Osteocyte (in vitro differentiated cells): ENCODE results near the gene HGF. TPM values are rescaled to one million over a fixed set of nuclear protein-coding genes. Genes with fewer than 3 reads are reported as not detected.
A peak's percentile ranks its signal among the peaks of the same experiment; 100 is the strongest.

Experiments
- DNase-seq: peaks from one replicate; pipeline ENCODE4 v3.0.0; 2021; ENCODE audit warnings: mixed read lengths; ENCODE audit not compliant: unreplicated experiment; ENCODE audit errors: extremely low spot score
- H3K27ac Mint-ChIP-seq: one replicate; pipeline ENCODE4 v1.8.0; 2021; ENCODE audit warnings: mild to moderate bottlenecking, mixed read lengths; ENCODE audit not compliant: unreplicated experiment
- H3K27me3 Mint-ChIP-seq: one replicate; pipeline ENCODE4 v1.8.0; 2021; ENCODE audit warnings: mixed read lengths; ENCODE audit not compliant: unreplicated experiment
- H3K36me3 Mint-ChIP-seq: one replicate; pipeline ENCODE4 v1.8.0; 2021; ENCODE audit warnings: mixed read lengths; ENCODE audit not compliant: unreplicated experiment
- H3K4me1 Mint-ChIP-seq: one replicate; pipeline ENCODE4 v1.8.0; 2021; ENCODE audit warnings: mixed read lengths; ENCODE audit not compliant: unreplicated experiment
- H3K4me3 Mint-ChIP-seq: one replicate; pipeline ENCODE4 v1.8.0; 2021; ENCODE audit warnings: mild to moderate bottlenecking, moderate library complexity, mixed read lengths; ENCODE audit not compliant: unreplicated experiment
- H3K9me3 Mint-ChIP-seq: one replicate; pipeline ENCODE4 v1.8.0; 2021; ENCODE audit warnings: mixed read lengths; ENCODE audit not compliant: unreplicated experiment
- CTCF ChIP-seq: fragments of 200-600 bp; sonication (generic); IDR thresholded peaks from 2 replicates; pipeline ENCODE4 v1.5.0; 2021; ENCODE audit warnings: antibody characterized with exemption, mild to moderate bottlenecking, moderate library complexity
- total RNA-seq: library from RNA; stranded (reverse); gene quantifications from 2 replicates; pipeline ENCODE4 v1.2.1, GENCODE V29; 2021

HGF gene
- total RNA-seq, 1 donor from 2014 or later: 16.0 TPM

- H3K27ac Mint-ChIP-seq: peak overlapping the region; percentile 96
Measured at GRCh38 chr7:81690688-81691087, 79.2 kb downstream of the HGF start.

GRCh38 chr7:81690251-81690650 is 79.6 kb downstream of the HGF start:
- H3K27me3 Mint-ChIP-seq: no peaks in the 10 kb centered on the region
- no peaks in the 10 kb centered on the region for H3K9me3 Mint-ChIP-seq
- peak overlapping the region; percentile 96 for H3K27ac Mint-ChIP-seq
- DNase-seq: no peak
- peak overlapping the region; percentile 77 for H3K4me3 Mint-ChIP-seq
- H3K4me1 Mint-ChIP-seq: peaks cover 86% of the 10 kb centered on the region
- TF ChIP-seq CTCF: no peak
- H3K36me3 Mint-ChIP-seq: no peaks in the 10 kb centered on the region

More at GRCh38 chr7:81690688-81691087, 79.2 kb downstream of the HGF start:
- DNase-seq: no peak
- no peaks in the 10 kb centered on the region for H3K9me3 Mint-ChIP-seq
- H3K36me3 Mint-ChIP-seq: no peaks in the 10 kb centered on the region
- no peak for TF ChIP-seq CTCF
- peak overlapping the region; percentile 77 for H3K4me3 Mint-ChIP-seq
- H3K27me3 Mint-ChIP-seq: no peaks in the 10 kb centered on the region
- peaks cover 84% of the 10 kb centered on the region for H3K4me1 Mint-ChIP-seq

GRCh38 chr7:81688622-81689411 is 81.0 kb downstream of the HGF start:
- peaks cover 85% of the 10 kb centered on the region for H3K4me1 Mint-ChIP-seq

GRCh38 chr7:81687062-81687461 is 82.8 kb downstream of the HGF start:
- no peak for DNase-seq
- Mint-ChIP-seq H3K27me3 (no peaks in the 10 kb centered on the region), H3K9me3 (no peaks in the 10 kb centered on the region), H3K4me3 (no peak overlapping the region), H3K36me3 (no peaks in the 10 kb centered on the region), H3K4me1 (peaks cover 87% of the 10 kb centered on the region), H3K27ac (peak overlapping the region; percentile 33)
- TF ChIP-seq CTCF: no peak

More at GRCh38 chr7:81688622-81689411, 81.0 kb downstream of the HGF start:
- Mint-ChIP-seq H3K4me3 (peak overlapping the region; percentile 77), H3K36me3 (no peaks in the 10 kb centered on the region), H3K9me3 (no peaks in the 10 kb centered on the region), H3K27me3 (no peaks in the 10 kb centered on the region), H3K27ac (peak overlapping the region; percentile 96)
- DNase-seq: no peak
- TF ChIP-seq CTCF: no peak

GRCh38 chr7:81685270-81685868 is 84.5 kb downstream of the HGF start:
- Mint-ChIP-seq H3K36me3 (peaks cover 5% of the 10 kb centered on the region), H3K4me3 (peak overlapping the region; percentile 30), H3K27ac (peak overlapping the region; percentile 90), H3K27me3 (no peaks in the 10 kb centered on the region), H3K9me3 (no peaks in the 10 kb centered on the region), H3K4me1 (peaks cover 72% of the 10 kb centered on the region)
- no peak for TF ChIP-seq CTCF
- DNase-seq: no peak
